ENCODE results near the gene MTR. TPM values are rescaled to one million over a fixed set of nuclear protein-coding genes. Genes with fewer than 3 reads are reported as not detected.

The MTR gene
- total RNA-seq, 1 experiment from 2014 or later: 35.5 TPM

DNA sequence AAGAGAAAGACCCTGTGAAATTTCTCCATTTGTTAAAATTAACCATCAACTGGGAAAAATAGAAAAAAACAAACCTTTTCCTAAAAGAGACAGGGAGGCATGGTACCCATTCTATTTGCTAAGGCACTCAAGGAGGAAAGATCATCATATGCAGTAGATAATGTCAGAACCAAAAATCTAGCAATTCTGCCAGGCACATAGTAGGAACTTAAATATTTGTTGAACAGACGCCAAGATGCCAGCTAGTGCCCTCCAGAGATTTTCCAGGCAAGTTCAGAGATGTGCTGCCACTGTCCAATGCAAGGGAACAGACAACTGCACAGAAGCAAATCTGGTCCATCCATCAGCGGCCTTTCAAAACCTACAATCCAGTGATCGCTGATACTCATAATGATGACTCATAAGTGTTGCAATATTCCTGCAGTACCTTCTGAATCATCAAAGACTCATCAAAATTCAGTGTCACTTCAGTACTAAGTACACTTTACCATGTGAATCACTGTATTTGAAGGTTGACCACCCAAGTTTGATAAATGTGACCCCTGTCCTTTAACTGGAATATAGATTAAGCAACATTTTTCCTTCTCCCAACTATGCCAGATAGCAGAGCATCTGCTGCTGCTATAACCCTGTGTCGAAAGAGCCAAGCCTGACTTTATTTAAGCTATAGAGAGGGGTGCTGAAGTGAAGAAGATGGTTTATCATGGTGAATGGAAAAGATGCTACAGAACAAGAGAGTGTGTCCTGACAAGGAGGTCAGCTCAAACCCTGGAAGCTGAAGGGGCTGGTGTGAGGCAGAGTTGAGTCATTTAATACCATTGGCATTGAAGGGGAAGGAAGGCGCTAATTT lies 110.0 kb downstream of the MTR start:
- no peak overlapping the region for H4K91ac ChIP-seq (ENCODE audit: insufficient read length, low read depth, low read length)
- no peak overlapping the region for H3K14ac ChIP-seq (ENCODE audit: insufficient read depth, low read length)
- no peaks in the 10 kb centered on the region for H3K9me3 ChIP-seq (ENCODE audit: control insufficient read depth, low read depth, low read length)
- H2AK5ac ChIP-seq (ENCODE audit: insufficient read length, low read length): no peak overlapping the region
- H4K5ac ChIP-seq (ENCODE audit: insufficient read length, low read depth, low read length): no peak overlapping the region
- no peak overlapping the region for H3K27ac ChIP-seq (ENCODE audit: insufficient read length, low read depth, low read length)
- no peaks in the 10 kb centered on the region for H3K23me2 ChIP-seq (ENCODE audit: insufficient read length, low read depth, low read length, poor library complexity, severe bottlenecking)
- H3K18ac ChIP-seq (ENCODE audit: insufficient read length, low read depth, low read length): no peak overlapping the region
- H3K79me2 ChIP-seq (ENCODE audit: insufficient read depth, low read length): no peaks in the 10 kb centered on the region
- peaks cover 12% of the 10 kb centered on the region in 2 experiments for H3K9me3 Mint-ChIP-seq
- H3K9ac ChIP-seq (ENCODE audit: extremely low read depth, insufficient read length, low read length): no peak overlapping the region
- no peak overlapping the region for H2BK5ac ChIP-seq (ENCODE audit: insufficient read length, low read length)
- H2AFZ ChIP-seq (ENCODE audit: low read length): no peak overlapping the region
- DNase-seq: no peak
- TF ChIP-seq, protein P1, sequence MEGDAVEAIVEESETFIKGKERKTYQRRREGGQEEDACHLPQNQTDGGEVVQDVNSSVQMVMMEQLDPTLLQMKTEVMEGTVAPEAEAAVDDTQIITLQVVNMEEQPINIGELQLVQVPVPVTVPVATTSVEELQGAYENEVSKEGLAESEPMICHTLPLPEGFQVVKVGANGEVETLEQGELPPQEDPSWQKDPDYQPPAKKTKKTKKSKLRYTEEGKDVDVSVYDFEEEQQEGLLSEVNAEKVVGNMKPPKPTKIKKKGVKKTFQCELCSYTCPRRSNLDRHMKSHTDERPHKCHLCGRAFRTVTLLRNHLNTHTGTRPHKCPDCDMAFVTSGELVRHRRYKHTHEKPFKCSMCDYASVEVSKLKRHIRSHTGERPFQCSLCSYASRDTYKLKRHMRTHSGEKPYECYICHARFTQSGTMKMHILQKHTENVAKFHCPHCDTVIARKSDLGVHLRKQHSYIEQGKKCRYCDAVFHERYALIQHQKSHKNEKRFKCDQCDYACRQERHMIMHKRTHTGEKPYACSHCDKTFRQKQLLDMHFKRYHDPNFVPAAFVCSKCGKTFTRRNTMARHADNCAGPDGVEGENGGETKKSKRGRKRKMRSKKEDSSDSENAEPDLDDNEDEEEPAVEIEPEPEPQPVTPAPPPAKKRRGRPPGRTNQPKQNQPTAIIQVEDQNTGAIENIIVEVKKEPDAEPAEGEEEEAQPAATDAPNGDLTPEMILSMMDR (conservative IDR thresholded peaks at IDR 0.05): no peak
- H3K27me3 ChIP-seq (ENCODE audit: insufficient read depth, low read length): no peaks in the 10 kb centered on the region
- H3K23ac ChIP-seq (ENCODE audit: insufficient read length, low read depth, low read length): no peak overlapping the region
- no peaks in the 10 kb centered on the region for H3K27me3 Mint-ChIP-seq (ENCODE audit: low read depth)
- no peak overlapping the region for H3K4me3 Mint-ChIP-seq
- H4K20me1 ChIP-seq (ENCODE audit: control insufficient read depth, insufficient read depth, insufficient read length): no peaks in the 10 kb centered on the region
- H3K4me1 Mint-ChIP-seq: peaks cover 4% of the 10 kb centered on the region in 2 experiments; a peak in 1 of 4 replicates
- H4K8ac ChIP-seq (replicated peaks; ENCODE audit: insufficient read length, low read depth, low read length): no peak overlapping the region
- no peak overlapping the region for H2BK120ac ChIP-seq (ENCODE audit: low read depth, low read length, poor library complexity, severe bottlenecking)
- no peak overlapping the region for H3T11ph ChIP-seq (ENCODE audit: low read length)
- no peak overlapping the region for H2BK12ac ChIP-seq (ENCODE audit: insufficient read length, low read depth, low read length)
- H3K79me1 ChIP-seq (ENCODE audit: insufficient read depth, low read depth, low read length, poor library complexity, severe bottlenecking): no peaks in the 10 kb centered on the region
- H3K4ac ChIP-seq (ENCODE audit: low read depth, low read length): no peak overlapping the region
- no peaks in the 10 kb centered on the region for H3K4me1 ChIP-seq (ENCODE audit: insufficient read depth, low read length)
- H2BK20ac ChIP-seq (ENCODE audit: low read depth, low read length, poor library complexity, severe bottlenecking): no peak overlapping the region
- no CpG with 5 or more reads among the region's 5 CpGs for WGBS (ENCODE audit: extremely low coverage, insufficient read length, low lambda C conversion rate)
- H3K27ac Mint-ChIP-seq: no peak overlapping the region
- H2BK15ac ChIP-seq (ENCODE audit: low read depth, low read length): no peak overlapping the region
- H3K36me3 Mint-ChIP-seq (ENCODE audit: insufficient read depth in 1 of 3, low read depth in 3 of 3): peaks cover 5 to 25% (median 17%) of the 10 kb centered on the region in 3 experiments
- H3K4me2 ChIP-seq (ENCODE audit: insufficient read depth, insufficient read length, low read length): no peak overlapping the region
- H3K56ac ChIP-seq (ENCODE audit: insufficient read length, low read depth, low read length): no peak overlapping the region
